MM.1S (cell line): Measurements from ENCODE around the gene BEGAIN.

Experiments
- DNase-seq: peaks from one replicate; pipeline ENCODE4 v3.0.0-alpha.2; 2015
- H2AFZ ChIP-seq: fragments of 300-600 bp; sonication (generic); 2 replicates; pipeline ENCODE4 v1.6.0; 2016; ENCODE audit warnings: antibody characterized with exemption, low read length
- H3F3A ChIP-seq: fragments of 300-600 bp; sonication (generic); 2 replicates; pipeline ENCODE4 v1.6.1; 2016; ENCODE audit warnings: mild to moderate bottlenecking, antibody characterized with exemption, low read length, moderate library complexity, mixed read lengths; ENCODE audit not compliant: insufficient read depth
- H3K27ac ChIP-seq: fragments of 300-600 bp; sonication (generic); 2 replicates; pipeline ENCODE4 v1.5.1; 2016; ENCODE audit warnings: mild to moderate bottlenecking, low read length
- H3K27me3 ChIP-seq: fragments of 300-600 bp; sonication (generic); replicated peaks from 2 replicates; pipeline ENCODE4 v1.6.0; 2016; ENCODE audit warnings: low read length; ENCODE audit not compliant: insufficient read depth
- H3K36me3 ChIP-seq: fragments of 300-600 bp; sonication (generic); replicated peaks from 2 replicates; pipeline ENCODE4 v1.6.1; 2016; ENCODE audit warnings: mild to moderate bottlenecking, low read length, mixed read lengths; ENCODE audit not compliant: insufficient read depth
- H3K4me1 ChIP-seq: fragments of 300-600 bp; sonication (generic); 2 replicates; pipeline ENCODE4 v1.6.1; 2016; ENCODE audit warnings: low read length, mixed read lengths
- H3K4me2 ChIP-seq: fragments of 300-600 bp; sonication (generic); 2 replicates; pipeline ENCODE4 v1.6.0; 2016; ENCODE audit warnings: low read depth, low read length
- H3K4me3 ChIP-seq: fragments of 300-600 bp; sonication (generic); 2 replicates; pipeline ENCODE4 v1.5.1; 2016; ENCODE audit warnings: low read length, mixed read lengths
- H3K79me2 ChIP-seq: fragments of 300-600 bp; sonication (generic); 2 replicates; pipeline ENCODE4 v1.6.1; 2016; ENCODE audit warnings: mixed run types, low read length, mixed read lengths
- H3K9ac ChIP-seq: fragments of 300-600 bp; sonication (generic); 2 replicates; pipeline ENCODE4 v1.6.1; 2016; ENCODE audit warnings: low read length, mixed read lengths
- H3K9me2 ChIP-seq: fragments of 300-600 bp; sonication (generic); replicated peaks from 2 replicates; pipeline ENCODE4 v1.6.1; 2016; ENCODE audit warnings: mild to moderate bottlenecking, low read length, mixed read lengths; ENCODE audit not compliant: insufficient read depth
- H3K9me3 ChIP-seq: fragments of 300-600 bp; sonication (generic); replicated peaks from 2 replicates; pipeline ENCODE4 v1.6.1; 2016; ENCODE audit warnings: mild to moderate bottlenecking, low read length, mixed read lengths; ENCODE audit not compliant: insufficient read depth
- H4K20me1 ChIP-seq: fragments of 300-600 bp; sonication (generic); 2 replicates; pipeline ENCODE4 v1.6.1; 2016; ENCODE audit warnings: mild to moderate bottlenecking, low read length, moderate library complexity, mixed read lengths; ENCODE audit not compliant: insufficient read depth
- CTCF ChIP-seq: fragments of 300-600 bp; sonication (generic); IDR thresholded peaks from 2 replicates; pipeline ENCODE4 v1.5.1; 2016; ENCODE audit warnings: antibody characterized with exemption, low read length, mixed read lengths
- EZH2 ChIP-seq: fragments of 300-600 bp; sonication (generic); optimal IDR thresholded peaks from 2 replicates; pipeline ENCODE3; 2017; ENCODE audit warnings: low read depth, mild to moderate bottlenecking, antibody characterized with exemption, low read length, mixed read lengths
- EZH2phosphoT487 ChIP-seq: fragments of 300-600 bp; sonication (generic); IDR thresholded peaks from 2 replicates; pipeline ENCODE4 v1.6.1; 2018; ENCODE audit warnings: antibody characterized with exemption, low read length

BEGAIN gene

GRCh38 chr14:100562751-100563150 lies 24.5 kb downstream of the BEGAIN start:
- Histone ChIP-seq H4K20me1 (no peaks in the 10 kb centered on the region), H3K27ac (no peak overlapping the region), H3K4me3 (no peak overlapping the region), H3K27me3 (peaks cover 52% of the 10 kb centered on the region), H3F3A (no peaks in the 10 kb centered on the region), H3K9ac (no peak overlapping the region), H3K9me3 (no peaks in the 10 kb centered on the region), H3K36me3 (no peaks in the 10 kb centered on the region), H3K4me1 (no peaks in the 10 kb centered on the region), H3K79me2 (no peaks in the 10 kb centered on the region), H3K9me2 (no peaks in the 10 kb centered on the region), H2AFZ (no peak overlapping the region), H3K4me2 (no peak overlapping the region)
- TF ChIP-seq EZH2phosphoT487 (no peak), EZH2 (no peak), CTCF (no peak)
- DNase-seq: no peak

GRCh38 chr14:100561005-100561404 lies 26.2 kb downstream of the BEGAIN start:
- Histone ChIP-seq H4K20me1 (no peaks in the 10 kb centered on the region), H3F3A (no peaks in the 10 kb centered on the region), H3K9me3 (no peaks in the 10 kb centered on the region), H2AFZ (no peak overlapping the region), H3K9me2 (no peaks in the 10 kb centered on the region), H3K4me3 (no peak overlapping the region), H3K4me2 (no peak overlapping the region), H3K27me3 (peaks cover 51% of the 10 kb centered on the region), H3K79me2 (no peaks in the 10 kb centered on the region), H3K9ac (no peak overlapping the region), H3K27ac (no peak overlapping the region), H3K36me3 (no peaks in the 10 kb centered on the region), H3K4me1 (no peaks in the 10 kb centered on the region)
- TF ChIP-seq EZH2phosphoT487 (no peak), CTCF (no peak), EZH2 (no peak)
- no peak for DNase-seq

- H3K79me2 ChIP-seq: no peaks in the 10 kb centered on the region
- no peaks in the 10 kb centered on the region for H3K9me2 ChIP-seq
- no peaks in the 10 kb centered on the region for H3K9me3 ChIP-seq
- DNase-seq: no peak
- H2AFZ ChIP-seq: no peak overlapping the region
- no peaks in the 10 kb centered on the region for H3K36me3 ChIP-seq
- H3K27me3 ChIP-seq: peaks cover 47% of the 10 kb centered on the region
- H3K9ac ChIP-seq: no peak overlapping the region
- TF ChIP-seq CTCF (no peak), EZH2phosphoT487 (no peak), EZH2 (no peak)
- no peak overlapping the region for H3K4me2 ChIP-seq
- H3F3A ChIP-seq: no peaks in the 10 kb centered on the region
- H4K20me1 ChIP-seq: no peaks in the 10 kb centered on the region
- no peaks in the 10 kb centered on the region for H3K4me1 ChIP-seq
- H3K4me3 ChIP-seq: no peak overlapping the region
- H3K27ac ChIP-seq: no peak overlapping the region
Observed at GRCh38 chr14:100560471-100560870, 26.7 kb downstream of the BEGAIN start.
